C4-2B (cell line): ENCODE data around the gene ME3.

Experiments
- ZFX ChIP-seq: fragments of 450-650 bp; IDR thresholded peaks from 2 replicates; pipeline ENCODE4 v1.6.1; 2017
- TF ChIP-seq, protein P1 (sequence below): fragments of 450-650 bp; conservative IDR thresholded peaks from 2 replicates; pipeline ENCODE4 v1.5.1; 2017; ENCODE audit warnings: mild to moderate bottlenecking

GRCh38 chr11:86524620-86525352, 147.6 kb downstream of the ME3 start:
- TF ChIP-seq, protein P1, sequence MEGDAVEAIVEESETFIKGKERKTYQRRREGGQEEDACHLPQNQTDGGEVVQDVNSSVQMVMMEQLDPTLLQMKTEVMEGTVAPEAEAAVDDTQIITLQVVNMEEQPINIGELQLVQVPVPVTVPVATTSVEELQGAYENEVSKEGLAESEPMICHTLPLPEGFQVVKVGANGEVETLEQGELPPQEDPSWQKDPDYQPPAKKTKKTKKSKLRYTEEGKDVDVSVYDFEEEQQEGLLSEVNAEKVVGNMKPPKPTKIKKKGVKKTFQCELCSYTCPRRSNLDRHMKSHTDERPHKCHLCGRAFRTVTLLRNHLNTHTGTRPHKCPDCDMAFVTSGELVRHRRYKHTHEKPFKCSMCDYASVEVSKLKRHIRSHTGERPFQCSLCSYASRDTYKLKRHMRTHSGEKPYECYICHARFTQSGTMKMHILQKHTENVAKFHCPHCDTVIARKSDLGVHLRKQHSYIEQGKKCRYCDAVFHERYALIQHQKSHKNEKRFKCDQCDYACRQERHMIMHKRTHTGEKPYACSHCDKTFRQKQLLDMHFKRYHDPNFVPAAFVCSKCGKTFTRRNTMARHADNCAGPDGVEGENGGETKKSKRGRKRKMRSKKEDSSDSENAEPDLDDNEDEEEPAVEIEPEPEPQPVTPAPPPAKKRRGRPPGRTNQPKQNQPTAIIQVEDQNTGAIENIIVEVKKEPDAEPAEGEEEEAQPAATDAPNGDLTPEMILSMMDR: no peak
- TF ChIP-seq ZFX: no peak
